HG03025 (cell line): ENCODE data around the gene PANK4.
"Not testable (repeated sequence)": the region's sequence is repeated elsewhere in the genome, so short reads cannot be mapped to it uniquely, and the experiment has no call there.

ENCODE experiments used
- ATAC-seq: cut with Tn5 transposase; IDR thresholded peaks from one replicate; pipeline ENCODE4 v1.9.1; 2021; ENCODE audit warnings: mild to moderate bottlenecking, moderate library complexity; ENCODE audit not compliant: unreplicated experiment, low FRiP score

The PANK4 gene

DNA sequence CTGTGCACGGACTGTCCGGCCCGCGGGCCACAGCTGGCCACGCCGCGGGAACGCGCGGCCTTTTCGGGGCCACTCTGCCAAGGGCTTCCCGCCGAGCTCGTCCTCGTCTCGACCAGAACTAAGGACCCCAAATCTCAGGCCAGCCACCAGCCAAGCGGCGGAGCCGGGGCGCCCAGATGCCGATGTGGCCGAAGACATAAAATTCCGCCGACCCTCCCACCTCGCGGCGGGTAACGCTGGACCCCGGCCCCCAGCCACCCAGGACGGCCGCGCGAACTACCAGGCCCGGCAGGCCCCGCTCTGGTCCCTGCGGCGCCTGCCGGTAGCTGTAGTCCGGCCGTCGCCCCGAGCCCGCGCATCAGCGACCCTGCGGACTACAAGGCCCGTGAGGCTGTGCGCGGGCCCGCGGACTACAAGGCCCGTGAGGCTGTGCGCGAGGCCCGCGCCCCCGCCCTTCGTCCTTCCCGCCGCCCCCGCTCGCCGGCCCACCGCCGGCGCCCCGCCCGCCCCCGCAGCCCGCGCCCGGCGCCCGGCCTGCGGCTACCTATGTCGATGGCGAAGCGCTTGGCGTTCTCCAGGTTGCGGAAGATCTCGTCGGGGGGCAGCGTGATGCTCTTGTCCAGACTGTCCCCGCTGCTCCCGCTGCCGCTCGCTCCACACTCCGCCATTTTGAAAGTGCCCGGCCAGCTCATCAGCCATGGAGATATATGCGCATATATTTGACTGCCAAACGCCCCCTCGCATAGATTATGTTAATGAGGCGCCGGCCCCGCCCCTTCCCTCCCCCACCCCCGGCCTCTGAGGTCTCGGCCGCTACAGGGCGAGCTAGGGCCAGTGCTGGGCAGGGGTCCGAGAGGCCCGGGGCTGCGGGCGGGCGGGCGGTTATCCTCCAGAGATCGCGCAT, at the start of gene PANK4:
Gene PANK4 (minus strand): TSS at position 677 of the 904 bp plus-strand sequence. CDS start 9 bp downstream, at position 668.
- ATAC-seq: peak; percentile 78

DNA sequence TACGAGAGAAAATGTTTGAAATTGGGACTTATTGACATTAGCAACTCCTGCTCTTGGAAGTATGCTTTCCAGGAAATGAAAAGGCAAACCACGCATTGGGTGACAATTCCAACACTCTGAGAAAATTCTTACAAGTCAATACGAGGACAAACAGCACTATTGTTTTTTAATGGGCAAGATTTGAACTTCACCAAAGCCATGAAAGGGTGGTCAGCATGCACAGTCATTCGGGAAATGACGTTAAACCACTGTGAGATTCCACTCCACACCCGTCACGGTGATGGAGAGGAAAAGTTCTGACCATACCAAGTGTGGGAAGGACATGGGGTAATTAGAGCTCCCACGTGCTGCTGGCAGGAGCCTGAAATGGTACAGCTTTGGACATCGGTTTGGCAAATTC, 48.0 kb upstream of the PANK4 start:
- ATAC-seq: no peak

DNA sequence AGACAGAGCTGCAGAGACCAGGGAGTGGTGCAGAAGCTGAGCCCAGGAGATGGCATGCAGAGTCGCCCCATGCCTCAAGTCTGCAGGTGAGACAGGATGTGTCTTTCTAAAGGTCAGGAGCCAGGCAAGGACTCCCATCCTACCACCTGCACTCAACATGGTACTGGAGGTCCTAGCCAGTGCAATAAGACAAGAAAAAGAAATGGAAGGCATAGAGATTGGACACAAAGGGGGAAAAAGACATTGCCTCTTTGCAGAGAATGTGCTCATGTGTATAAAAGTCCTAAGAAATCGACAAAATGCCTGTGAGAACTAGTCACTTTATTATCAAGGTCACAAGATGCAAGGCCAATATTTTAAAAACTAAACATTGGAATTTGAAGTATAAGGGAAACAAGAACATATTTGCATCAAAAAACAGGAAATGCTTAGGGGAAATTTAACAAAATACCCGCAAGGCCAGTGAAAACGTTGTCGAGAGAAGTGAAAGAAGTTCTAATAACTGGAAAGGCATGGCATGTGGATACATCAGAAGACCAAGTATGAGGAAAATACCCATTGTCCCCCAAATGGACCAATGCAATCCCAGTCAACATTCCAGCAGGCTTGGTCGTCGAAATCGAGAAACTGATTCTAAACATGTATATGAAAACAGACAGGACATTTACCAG, 47.0 kb upstream of the PANK4 start:
- ATAC-seq: no peak

DNA sequence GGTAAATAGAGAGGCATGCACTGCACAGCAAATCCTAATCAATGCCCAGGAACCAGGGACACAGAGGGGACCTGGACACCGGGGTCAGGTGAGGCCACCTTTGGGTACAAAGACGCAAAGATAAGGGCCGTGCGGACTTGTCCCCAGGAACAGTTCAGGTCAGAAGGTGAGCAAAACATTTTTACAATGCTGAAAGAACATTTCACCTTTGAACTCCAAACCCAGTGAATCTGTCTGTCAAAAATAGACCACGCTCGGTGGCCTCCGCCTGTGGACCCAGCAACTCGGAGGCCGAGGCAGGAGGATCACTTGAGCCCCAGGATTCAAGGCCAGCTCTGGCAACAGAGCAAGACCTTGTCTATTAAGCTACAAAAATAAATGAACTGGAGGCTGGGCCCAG, 45.0 kb upstream of the PANK4 start:
- no peak for ATAC-seq

DNA sequence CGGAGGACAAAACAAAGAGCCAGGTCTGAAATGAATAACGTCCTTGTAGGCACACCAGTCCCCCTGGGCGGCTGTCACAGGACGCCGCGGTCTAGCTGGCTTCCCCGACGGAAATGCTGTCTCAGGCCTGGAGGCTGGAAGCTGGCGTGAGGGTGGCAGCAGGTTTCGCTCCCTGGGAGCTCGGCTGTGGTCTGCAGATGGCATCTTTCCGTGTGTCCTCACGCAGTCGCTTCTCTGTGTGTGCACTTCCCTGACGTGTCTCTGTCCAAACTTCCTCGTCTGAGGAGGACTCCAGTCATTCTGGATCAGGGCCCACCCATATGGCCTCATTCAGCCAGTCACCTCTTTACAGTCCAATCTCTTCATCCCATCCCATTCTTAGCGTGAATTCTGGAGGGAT, 43.9 kb upstream of the PANK4 start:
- no peak for ATAC-seq

DNA sequence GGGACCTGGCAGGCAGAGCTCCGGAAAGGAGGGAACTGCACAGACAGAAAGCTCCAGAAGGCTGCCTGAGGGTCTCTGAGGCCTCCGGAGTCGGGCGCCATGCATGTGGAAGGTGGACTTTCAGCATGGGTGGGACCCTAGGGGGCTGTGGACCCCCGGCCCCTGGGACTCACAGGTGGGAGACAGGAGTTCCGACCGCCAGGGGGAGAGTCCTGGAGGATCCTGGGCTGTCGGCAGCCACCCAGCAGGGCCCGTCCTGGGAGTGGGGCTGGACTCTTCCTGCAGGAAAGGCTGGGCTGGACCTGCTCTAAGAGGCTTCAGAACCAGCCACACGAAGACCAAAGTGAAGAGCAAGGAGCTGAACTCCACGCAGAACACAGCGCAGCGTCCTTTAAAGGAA, 43.3 kb upstream of the PANK4 start:
- ATAC-seq: not testable (repeated sequence)

DNA sequence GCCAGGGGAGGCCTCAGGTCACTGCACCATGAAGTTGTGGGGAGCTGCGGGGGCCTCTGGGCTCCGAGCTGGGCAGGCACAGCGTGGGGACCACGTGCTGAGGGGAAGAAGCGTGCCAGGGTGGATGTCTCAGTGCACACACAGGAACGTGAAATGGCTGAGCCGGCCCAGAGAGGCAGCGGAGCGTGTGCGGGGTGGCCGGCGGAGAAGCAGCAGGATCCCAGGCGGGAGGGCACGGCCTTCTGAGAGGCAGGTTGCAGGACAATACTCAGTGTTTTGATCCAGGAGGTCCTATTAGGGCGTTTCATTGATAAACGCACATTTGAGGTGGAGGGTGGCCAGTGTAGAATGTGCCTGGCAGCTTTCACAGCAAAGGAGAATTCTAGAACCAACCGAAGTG, 42.7 kb upstream of the PANK4 start:
- ATAC-seq: no peak

DNA sequence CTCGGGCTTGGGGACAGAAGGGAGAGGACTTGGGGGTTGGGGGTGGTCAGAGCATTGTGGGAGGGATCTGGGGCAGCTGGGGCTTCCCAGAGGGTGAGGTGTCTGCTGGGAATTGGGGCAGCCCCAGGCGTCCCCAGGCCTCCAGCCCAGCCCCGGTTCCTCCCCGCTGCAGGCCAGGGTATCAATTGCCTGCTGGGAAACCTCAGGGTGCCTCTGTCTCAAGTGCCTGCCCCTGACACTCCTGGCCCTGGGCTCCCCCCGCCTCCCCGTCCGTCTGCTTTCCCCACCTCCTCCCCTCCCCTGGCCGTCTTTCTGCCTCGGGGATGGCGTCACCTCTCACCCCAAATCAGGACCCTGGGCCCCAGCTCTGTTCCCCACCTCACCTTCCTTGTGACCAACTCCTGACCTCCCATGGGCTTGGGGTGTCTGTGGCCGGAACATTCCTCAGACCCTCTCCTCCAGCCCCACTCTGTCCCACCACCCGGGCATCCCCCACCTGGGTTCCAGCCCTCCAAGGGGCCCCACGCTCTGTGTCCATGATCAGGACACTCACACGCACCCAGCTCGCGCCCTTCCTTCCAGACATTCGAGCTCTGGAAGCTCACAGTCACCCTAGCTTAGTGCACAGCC, 41.9 kb upstream of the PANK4 start:
- ATAC-seq: not testable (repeated sequence)

DNA sequence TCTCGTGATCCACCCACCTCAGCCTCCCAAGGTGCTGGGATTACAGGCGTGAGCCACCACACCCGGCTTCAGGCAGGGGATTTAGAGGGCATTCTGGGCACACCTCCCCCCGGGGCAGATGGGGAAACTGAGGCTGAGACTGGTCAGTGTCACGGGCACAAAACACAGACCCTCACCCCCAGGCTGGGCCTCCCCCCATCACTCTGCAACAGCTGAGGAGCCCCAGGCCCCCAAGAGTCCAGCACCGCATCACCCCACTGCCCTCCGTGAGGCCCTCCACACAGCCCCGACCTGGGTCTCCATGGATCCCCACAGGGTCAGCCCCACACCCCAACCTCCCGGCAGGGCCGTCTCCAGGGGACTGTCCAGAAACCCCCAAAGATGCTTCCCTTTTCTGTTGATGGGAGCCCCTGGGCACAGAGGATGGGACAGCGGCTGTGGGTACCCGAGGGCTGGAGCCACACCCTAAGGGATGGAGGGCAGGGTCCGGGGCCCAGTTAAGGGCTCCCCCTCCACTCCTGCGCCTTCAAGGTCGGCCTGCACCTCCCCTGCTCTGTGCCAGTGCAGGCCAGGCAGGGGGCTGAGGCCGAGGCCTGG, 40.8 kb upstream of the PANK4 start:
- no peak for ATAC-seq

DNA sequence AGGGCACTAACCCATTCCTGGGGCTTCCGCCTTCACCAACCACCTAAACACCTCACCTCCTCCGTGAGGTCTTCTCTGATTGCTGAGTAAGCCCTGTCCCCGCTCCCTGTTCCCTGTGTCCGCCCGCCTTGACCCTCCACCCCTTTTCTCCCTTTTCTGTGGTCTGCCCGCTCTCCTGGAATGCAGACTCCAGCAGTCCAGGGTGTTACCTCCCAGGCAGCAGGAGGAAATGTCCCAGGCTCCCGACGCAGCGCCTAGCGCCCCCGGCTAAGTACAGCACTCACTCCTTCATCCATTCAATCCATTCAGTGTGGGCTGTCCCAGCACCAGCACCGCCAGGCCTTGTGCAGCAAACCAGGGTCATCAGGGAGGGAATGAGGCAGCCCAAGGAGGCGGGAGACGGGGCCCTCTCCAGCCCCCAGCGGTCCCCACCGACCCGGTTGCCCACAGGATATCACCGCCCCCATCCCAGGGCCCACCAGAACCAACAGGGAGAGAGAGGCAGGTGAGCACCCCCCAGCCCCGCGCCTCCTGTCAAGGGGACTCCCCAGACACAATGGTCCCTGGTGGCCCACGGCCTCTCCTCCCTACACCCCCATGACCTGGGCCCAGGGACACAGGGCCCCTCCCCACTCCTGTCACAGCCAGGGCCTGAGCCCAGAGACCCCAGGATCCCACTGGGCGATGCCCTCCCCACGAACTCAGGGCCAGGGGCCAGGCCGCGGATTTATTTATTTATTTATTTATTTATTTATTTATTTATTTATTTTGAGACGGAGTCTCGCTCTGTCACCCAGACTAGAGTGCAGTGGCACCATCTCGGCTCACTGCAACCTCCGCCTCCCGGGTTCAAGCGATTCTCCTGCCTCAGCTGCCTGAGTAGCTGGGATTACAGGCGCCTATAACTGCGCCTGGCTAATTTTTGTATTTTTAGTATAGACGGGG, 40.0 kb upstream of the PANK4 start:
- no peak for ATAC-seq

DNA sequence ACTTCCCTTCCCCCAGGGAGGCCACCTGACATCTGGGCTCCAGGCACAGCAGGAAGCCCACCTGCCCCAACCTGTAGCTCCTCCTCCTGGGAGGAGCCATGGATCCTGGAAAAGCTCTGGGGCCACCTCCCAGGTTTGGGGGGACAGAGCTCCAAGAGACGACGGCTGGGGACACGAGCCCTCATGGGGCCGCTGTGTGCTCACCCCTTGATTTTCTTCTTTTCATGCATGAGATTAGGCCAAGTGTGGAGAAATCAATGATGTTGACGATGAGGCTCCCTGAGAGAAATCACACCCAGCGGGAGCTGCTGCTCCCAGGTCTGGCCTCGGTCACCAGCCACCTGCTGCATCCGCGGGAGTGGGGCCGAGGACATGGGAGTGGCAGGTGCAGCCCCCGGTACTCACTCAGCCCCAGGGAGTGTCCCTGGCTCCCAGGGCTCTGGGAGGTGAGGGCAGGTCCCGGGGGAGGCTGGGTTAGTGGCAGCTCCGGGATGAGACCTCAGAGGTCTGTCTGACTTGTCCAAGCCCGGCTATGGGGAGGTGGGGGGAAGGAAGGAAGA, 38.5 kb upstream of the PANK4 start:
- ATAC-seq: no peak

DNA sequence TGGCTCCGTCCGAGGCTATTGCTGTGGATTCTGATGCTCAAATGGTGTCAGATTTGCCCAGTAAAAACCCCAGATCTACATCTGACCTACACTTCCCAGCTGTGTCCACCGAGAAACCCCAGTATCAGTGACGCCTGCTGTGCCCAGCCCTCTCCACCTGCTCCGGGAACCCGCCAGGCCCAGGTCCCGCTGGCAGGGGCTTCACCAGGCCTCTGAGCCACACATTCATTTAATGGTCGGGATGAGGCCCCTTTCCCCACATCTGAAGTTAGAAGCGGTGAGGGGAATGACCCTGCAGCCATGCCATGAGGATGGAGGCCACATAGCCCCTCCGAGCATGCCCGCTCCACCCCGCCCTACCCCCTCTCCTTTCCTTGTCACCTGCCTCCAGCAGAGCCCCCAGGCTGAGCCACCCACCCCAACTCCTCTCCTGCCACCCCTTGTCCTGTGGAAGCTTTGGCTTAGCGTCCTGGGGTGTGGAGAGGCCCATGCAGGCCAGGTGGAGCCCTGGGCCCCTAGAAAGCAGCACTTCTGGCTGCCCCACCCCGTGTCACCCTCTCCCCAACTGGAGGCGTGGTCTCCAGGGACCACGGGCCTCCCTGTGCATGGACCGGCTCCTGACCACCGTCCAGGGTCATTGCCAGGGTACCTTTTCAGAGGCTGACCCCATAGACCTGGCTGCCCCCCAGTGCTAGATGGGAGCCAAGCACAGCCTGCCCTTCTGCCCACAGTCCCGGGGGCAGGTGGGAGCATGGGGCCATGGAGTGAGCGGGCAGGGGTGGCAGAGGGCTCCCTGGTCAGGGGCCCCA, 37.8 kb upstream of the PANK4 start:
- ATAC-seq: no peak

DNA sequence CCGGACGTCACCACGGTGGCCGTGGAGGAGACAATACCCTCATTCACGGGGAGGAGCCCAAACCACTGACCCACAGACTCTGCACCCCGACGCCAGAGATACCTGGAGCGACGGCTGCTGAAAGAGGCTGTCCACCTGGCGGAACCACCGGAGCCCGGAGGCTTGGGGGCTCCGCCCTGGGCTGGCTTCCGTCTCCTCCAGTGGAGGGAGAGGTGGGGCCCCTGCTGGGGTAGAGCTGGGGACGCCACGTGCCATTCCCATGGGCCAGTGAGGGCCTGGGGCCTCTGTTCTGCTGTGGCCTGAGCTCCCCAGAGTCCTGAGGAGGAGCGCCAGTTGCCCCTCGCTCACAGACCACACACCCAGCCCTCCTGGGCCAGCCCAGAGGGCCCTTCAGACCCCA, 36.8 kb upstream of the PANK4 start:
- ATAC-seq: no peak

DNA sequence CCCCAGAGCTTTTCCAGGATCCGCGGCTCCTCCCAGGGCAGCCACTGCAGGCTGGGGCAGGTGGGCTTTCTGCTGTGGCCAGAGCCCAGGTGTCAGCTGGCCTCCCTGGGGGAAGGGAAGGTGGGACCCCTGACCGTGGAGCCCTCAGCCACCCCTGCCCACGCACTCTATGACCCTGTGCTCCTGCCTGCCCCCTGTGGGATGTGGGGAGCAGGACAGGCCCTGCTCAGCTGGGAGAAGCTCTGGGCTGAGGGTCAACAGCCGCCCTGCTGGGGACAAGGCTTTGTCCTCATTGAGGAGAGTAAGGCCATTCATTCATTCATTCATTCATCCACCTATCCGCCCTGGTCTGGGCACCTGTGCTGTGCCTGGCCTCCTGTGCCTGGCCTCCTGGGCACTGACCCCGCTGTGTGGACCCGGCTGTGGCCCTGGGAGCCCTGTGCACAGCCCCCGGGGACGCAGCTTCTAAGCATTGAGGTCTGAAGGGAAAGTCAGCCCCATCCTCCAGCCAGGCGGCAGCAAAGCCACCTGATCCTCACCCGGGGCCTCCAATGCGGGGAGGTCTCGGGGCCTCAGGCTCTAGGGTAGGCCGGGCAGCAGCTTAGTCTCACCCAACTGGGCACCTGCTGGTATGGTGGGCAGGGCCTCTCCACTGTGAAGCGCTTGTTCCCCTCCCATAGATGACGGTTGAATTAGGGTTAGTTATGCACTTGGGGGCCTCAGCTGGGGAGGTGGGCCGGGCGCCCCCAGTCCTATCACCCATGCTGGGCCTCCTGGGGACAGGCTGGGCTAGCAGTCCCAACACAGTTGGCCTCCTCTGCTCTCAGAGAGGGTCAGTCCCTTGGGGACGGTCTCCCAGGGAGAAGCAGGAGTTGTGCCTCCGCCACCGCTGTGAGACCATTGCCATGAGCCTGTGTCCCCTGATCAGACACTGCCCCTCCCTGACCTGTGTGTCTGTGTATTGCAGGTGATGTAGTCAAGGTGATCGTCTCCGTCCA, 35.8 kb upstream of the PANK4 start:
- ATAC-seq: no peak

DNA sequence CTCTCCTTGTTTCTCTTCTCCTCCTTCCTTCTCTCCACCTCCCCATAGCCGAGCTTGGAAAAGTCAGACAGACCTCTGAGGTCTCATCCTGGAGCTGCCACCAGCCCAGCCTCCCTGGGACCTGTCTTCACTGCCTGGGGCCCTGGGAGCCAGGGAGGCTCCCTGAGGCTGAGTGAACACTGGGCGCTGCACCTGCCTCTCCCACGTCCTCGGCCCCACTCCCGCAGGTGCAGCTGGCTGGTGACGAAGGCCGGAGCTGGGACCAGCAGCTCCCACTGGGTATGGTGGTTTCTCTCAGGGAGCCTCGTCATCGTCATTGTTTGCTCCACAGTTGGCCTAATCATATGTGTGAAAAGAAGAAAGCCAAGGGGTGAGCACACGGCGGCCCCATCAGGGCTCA, 35.0 kb upstream of the PANK4 start:
- ATAC-seq: no peak

DNA sequence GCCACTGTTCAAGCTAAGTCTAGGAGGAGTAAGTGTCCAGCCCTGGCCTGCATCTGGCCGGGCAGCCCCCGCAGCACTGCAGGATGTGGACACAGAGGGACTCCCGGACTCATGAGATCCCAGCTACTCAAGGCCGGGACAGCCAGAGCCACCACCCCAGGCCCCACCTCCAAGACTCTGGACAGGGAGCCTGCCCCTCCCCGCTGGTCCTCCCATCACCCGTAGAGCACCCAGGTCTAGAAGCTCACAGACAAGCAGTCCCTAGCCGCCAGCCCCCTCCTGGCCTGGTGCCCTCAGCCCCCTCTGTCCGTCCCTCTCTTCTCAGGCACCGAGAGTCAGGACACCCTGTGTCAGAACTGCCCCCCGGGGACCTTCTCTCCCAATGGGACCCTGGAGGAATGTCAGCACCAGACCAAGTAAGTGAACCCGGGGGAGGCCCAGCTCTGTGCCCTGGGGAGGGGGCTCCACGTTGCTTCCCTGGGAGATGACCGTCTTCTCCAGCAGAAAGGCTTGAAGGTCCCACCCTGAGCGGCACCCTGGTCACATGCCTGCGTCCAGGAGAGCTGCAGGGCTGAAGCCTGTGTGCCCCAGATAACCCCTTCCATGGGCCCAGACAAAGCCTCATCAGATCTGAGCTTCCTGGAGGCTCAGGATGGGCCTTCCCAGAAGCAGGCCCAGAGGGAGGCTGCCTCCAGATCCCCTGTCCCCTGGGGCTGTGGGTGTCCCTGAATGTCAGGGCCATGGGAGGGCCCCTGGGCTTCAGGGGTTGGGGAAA, 34.1 kb upstream of the PANK4 start:
- no peak for ATAC-seq
